Pancreas (tissue), 10 donors: ENCODE data around the gene HOTAIR. TPM values are rescaled to one million over a fixed set of nuclear protein-coding genes. Genes with fewer than 3 reads are reported as not detected.

ENCODE experiments used
- ATAC-seq, 4 donors: fragments of 200-7000 bp; cut with Tn5 transposase; one replicate each; pipeline versions ENCODE4 v1.8.0 to v1.9.1; 2020; ENCODE audit warnings: mild to moderate bottlenecking in 4 of 4, moderate library complexity in 4 of 4
- DNase-seq, 6 donors: peaks; one replicate each; pipeline ENCODE4 v3.0.0-alpha.2; 2020
- FAIRE-seq: peaks from 2 replicates; lab custom pipeline; 2012; peaks lifted over from hg19 to GRCh38; lab: Jason Lieb, UNC
- H3K27ac ChIP-seq, 4 donors: fragments of 200-600 bp; sonication (generic); 1 replicate in 3 of 4; 2 replicates in 1 of 4; pipeline versions ENCODE4 v1.5.0 to v1.8.0; 2020
- H3K27me3 ChIP-seq, 4 donors: fragments of 200-600 bp; one replicate each; pipeline ENCODE4 v1.8.0; 2021
- H3K36me3 ChIP-seq, 3 donors: fragments of 200-600 bp; sonication (generic) in 1 of 3; one replicate each; pipeline versions ENCODE4 v1.5.0 to v1.8.0; 2020 to 2021
- H3K4me1 ChIP-seq, 3 donors: fragments of 200-600 bp; one replicate each; pipeline ENCODE4 v1.8.0; 2021
- H3K4me3 ChIP-seq, 4 donors: fragments of 200-600 bp; sonication (generic) in 2 of 4; one replicate each; pipeline versions ENCODE4 v1.5.0 to v1.8.0; 2020 to 2021
- H3K9me3 ChIP-seq, 4 donors: fragments of 200-600 bp; one replicate each; pipeline ENCODE4 v1.8.0; 2021
- WGBS, 2 donors: extraction: QIAGEN DNeasy Blood & Tissue Kit; methylation state at CpG; one replicate each; pipeline ENCODE4 v1.1.7; 2013; 5-methylcytosine and 5-hydroxymethylcytosine counted together
- intact Hi-C, 3 donors: fragments of 100-400 bp; cut with DNase I; formaldehyde crosslinking; loops; one replicate each; pipeline versions ENCODE4 v1.11.1 to v1.14.2; 2022
- polyA plus RNA-seq, 2 donors: library from polyadenylated mRNA; stranded (reverse); fragments of 200-250 nt; gene quantifications; one replicate each; pipeline ENCODE4 v1.2.3, GENCODE V29; 2013
- total RNA-seq, 6 donors: library from RNA; stranded (reverse); fragmentation: NEBNext Ultra II Directional in 4 of 6; extraction: Animal tissue kit (Norgen Biotek cat#: 25700) in 4 of 6; gene quantifications; one replicate each; pipeline versions ENCODE4 v1.2.1 to v1.2.4, GENCODE V29; 2021 to 2023
- TF ChIP-seq, protein P1 (sequence below), 4 donors: fragments of 200-600 bp; sonication (generic) in 3 of 4; IDR thresholded peaks; one replicate each; pipeline versions ENCODE4 v1.5.0 to v1.8.0; 2021; ENCODE audit warnings: antibody characterized with exemption in 4 of 4
- donor health status: healthy with polysubstance abuse.
- donor health status: DM: no; HTN: no; CAD: no; lungs with moderate emphysema.
- donor health status: DM: no; HTN: no; CAD: no.
- donor health status: control.
- donor health status: control.
- donor health status: Bipolar disorder and iron deficiency.
- donor health status: DM: yes; HTN: yes; CAD: no.
- donor health status: DM: no; HTN: no; CAD: no.
- donor health status: DM: no; HTN: no; CAD: no.
- donor health status: DM: yes; HTN: yes; CAD: no.

Gene HOTAIR
- total and polyA plus RNA-seq, 8 donors, result not detected

- DNase-seq, result no peak
- H3K27ac ChIP-seq, result no peak overlapping the region
- H3K4me3 ChIP-seq, result no peak overlapping the region
- H3K4me1 ChIP-seq, result peaks cover 0 to 5% (median 5%) of the 10 kb centered on the region in 3 donors
- no peak for ATAC-seq
- H3K36me3 ChIP-seq, result no peaks in the 10 kb centered on the region
- intact Hi-C loops, result loop anchor here in 1 of 3 donors (10.0 kb wide), 1 partner anchor 192 kb away; no protein-coding TSS in a partner anchor
- TF ChIP-seq, protein P1, sequence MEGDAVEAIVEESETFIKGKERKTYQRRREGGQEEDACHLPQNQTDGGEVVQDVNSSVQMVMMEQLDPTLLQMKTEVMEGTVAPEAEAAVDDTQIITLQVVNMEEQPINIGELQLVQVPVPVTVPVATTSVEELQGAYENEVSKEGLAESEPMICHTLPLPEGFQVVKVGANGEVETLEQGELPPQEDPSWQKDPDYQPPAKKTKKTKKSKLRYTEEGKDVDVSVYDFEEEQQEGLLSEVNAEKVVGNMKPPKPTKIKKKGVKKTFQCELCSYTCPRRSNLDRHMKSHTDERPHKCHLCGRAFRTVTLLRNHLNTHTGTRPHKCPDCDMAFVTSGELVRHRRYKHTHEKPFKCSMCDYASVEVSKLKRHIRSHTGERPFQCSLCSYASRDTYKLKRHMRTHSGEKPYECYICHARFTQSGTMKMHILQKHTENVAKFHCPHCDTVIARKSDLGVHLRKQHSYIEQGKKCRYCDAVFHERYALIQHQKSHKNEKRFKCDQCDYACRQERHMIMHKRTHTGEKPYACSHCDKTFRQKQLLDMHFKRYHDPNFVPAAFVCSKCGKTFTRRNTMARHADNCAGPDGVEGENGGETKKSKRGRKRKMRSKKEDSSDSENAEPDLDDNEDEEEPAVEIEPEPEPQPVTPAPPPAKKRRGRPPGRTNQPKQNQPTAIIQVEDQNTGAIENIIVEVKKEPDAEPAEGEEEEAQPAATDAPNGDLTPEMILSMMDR (IDR thresholded peaks at IDR 0.05), result no peak
- H3K9me3 ChIP-seq, result no peaks in the 10 kb centered on the region
- H3K27me3 ChIP-seq, result peaks cover 0 to 64% (median 7%) of the 10 kb centered on the region in 4 donors
- 19 to 21% methylated on average over 19 of the region's 19 CpGs for WGBS, 2 donors
- FAIRE-seq, result no peak
These were observed 27.6 kb upstream of the HOTAIR start for GRCh38 chr12:54002278-54002914.

GRCh38 chr12:54001283-54002187, 26.8 kb upstream of the HOTAIR start:
- no peaks in the 10 kb centered on the region for H3K36me3 ChIP-seq
- ATAC-seq (no peak), DNase-seq (no peak), FAIRE-seq (no peak)
- intact Hi-C loops, result loop anchor here in 1 of 3 donors (10.0 kb wide), 1 partner anchor 193 kb away; no protein-coding TSS in a partner anchor
- H3K27ac ChIP-seq, result no peak overlapping the region
- peaks cover 0 to 71% (median 11%) of the 10 kb centered on the region in 4 donors for H3K27me3 ChIP-seq
- TF ChIP-seq, protein P1 (IDR thresholded peaks at IDR 0.05), result no peak
- H3K9me3 ChIP-seq, result no peaks in the 10 kb centered on the region
- H3K4me3 ChIP-seq, result no peak overlapping the region
- peaks cover 0 to 5% (median 5%) of the 10 kb centered on the region in 3 donors for H3K4me1 ChIP-seq
- WGBS, 2 donors, result 37 to 40% methylated on average over 8 of the region's 8 CpGs

- FAIRE-seq (no peak), ATAC-seq (peak; percentile 37 to 69 (median 45)), DNase-seq (peak in 1 of 6 donors; percentile 30)
- H3K27me3 ChIP-seq, result peaks cover 0 to 79% (median 11%) of the 10 kb centered on the region in 4 donors
- H3K4me3 ChIP-seq, result peak within 1 kb of the TSS in 3 of 4 donors; percentile 14 to 56 (median 35)
- WGBS, 2 donors, result 3 to 4% methylated on average over 84 to 87 of the region's 87 CpGs
- TF ChIP-seq, protein P1 (IDR thresholded peaks at IDR 0.05), result no peak
- no peaks in the 10 kb centered on the region for H3K36me3 ChIP-seq
- intact Hi-C loops, result loop anchor here in 1 of 3 donors (10.0 kb wide), 1 partner anchor 194 kb away; no protein-coding TSS in a partner anchor
- no peak within 1 kb of the TSS for H3K27ac ChIP-seq
- H3K9me3 ChIP-seq, result no peaks in the 10 kb centered on the region
- H3K4me1 ChIP-seq, result peaks cover 0 to 3% (median 2%) of the 10 kb centered on the region in 3 donors
These were observed 25.7 kb upstream of the HOTAIR start, which contains the start of gene HOXC9 for GRCh38 chr12:54000116-54001114. TSS of gene HOXC9 (plus strand) at chr12:54000161. CDS start at chr12:54000189, 28 bp downstream.

GRCh38 chr12:53999559-54000115, 24.9 kb upstream of the HOTAIR start:
- H3K4me3 ChIP-seq, result peak overlapping the region in 3 of 4 donors; percentile 14 to 56 (median 35)
- H3K9me3 ChIP-seq, result no peaks in the 10 kb centered on the region
- peaks cover 0 to 11% (median 7%) of the 10 kb centered on the region in 3 donors for H3K4me1 ChIP-seq
- WGBS, 2 donors, result 4% methylated on average over 35 of the region's 35 CpGs
- ATAC-seq (peak in 3 of 4 donors; percentile 17 to 62 (median 20)), FAIRE-seq (no peak), DNase-seq (peak in 1 of 6 donors; percentile 18)
- peaks cover 0 to 78% (median 11%) of the 10 kb centered on the region in 4 donors for H3K27me3 ChIP-seq
- no peaks in the 10 kb centered on the region for H3K36me3 ChIP-seq
- no peak overlapping the region for H3K27ac ChIP-seq
- intact Hi-C loops, result loop anchor here in 1 of 3 donors (10.0 kb wide), 1 partner anchor 195 kb away; no protein-coding TSS in a partner anchor
- TF ChIP-seq, protein P1 (IDR thresholded peaks at IDR 0.05), result no peak
